ENCODE results near the gene PRPS2. TPM values are rescaled to one million over a fixed set of nuclear protein-coding genes. Genes with fewer than 3 reads are reported as not detected.

Gene PRPS2
- polyA plus RNA-seq, 1 donor from 2014 or later: 4.7 TPM

DNA sequence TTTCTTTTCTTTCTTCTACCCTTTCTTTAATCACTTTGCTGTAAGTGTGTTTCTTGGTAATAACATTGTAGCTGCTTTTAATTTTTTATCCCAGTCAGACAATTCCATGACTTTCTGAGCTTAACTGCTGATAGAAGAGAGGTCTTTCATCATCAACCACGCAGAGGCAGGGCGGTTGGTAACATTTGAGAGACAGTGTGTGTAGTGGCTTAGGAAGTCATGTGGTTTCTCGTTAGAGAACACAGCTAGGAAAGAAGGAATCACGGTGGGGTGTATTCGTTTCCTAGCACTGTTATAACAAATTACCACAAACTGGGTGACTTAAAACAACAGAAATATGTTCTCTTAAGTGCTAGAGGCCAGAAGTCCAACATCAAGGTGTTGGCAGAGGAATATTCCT, 11.5 kb downstream of the PRPS2 start:
- Histone ChIP-seq H3K4me3 (ENCODE audit: low read length) (no peak overlapping the region), H3K4me2 (ENCODE audit: low read length) (no peak overlapping the region), H4K20me1 (ENCODE audit: insufficient read depth) (no peaks in the 10 kb centered on the region), H2AFZ (ENCODE audit: low read depth, low read length) (no peak overlapping the region), H3K9me3 (ENCODE audit: low read length) (no peaks in the 10 kb centered on the region), H3K27me3 (ENCODE audit: insufficient read depth, low read depth, low read length) (no peaks in the 10 kb centered on the region), H3K36me3 (ENCODE audit: insufficient read depth, low read length) (no peaks in the 10 kb centered on the region), H3K9me2 (ENCODE audit: insufficient read depth, low read length) (no peaks in the 10 kb centered on the region), H3K9ac (ENCODE audit: low read length) (no peak overlapping the region), H3K27ac (ENCODE audit: low read length) (no peak overlapping the region), H3K79me2 (replicated peaks; ENCODE audit: insufficient read depth, low read length) (no peaks in the 10 kb centered on the region), H3F3A (ENCODE audit: insufficient read depth, low read length, poor library complexity, severe bottlenecking) (no peaks in the 10 kb centered on the region)
- TF ChIP-seq, protein P1, sequence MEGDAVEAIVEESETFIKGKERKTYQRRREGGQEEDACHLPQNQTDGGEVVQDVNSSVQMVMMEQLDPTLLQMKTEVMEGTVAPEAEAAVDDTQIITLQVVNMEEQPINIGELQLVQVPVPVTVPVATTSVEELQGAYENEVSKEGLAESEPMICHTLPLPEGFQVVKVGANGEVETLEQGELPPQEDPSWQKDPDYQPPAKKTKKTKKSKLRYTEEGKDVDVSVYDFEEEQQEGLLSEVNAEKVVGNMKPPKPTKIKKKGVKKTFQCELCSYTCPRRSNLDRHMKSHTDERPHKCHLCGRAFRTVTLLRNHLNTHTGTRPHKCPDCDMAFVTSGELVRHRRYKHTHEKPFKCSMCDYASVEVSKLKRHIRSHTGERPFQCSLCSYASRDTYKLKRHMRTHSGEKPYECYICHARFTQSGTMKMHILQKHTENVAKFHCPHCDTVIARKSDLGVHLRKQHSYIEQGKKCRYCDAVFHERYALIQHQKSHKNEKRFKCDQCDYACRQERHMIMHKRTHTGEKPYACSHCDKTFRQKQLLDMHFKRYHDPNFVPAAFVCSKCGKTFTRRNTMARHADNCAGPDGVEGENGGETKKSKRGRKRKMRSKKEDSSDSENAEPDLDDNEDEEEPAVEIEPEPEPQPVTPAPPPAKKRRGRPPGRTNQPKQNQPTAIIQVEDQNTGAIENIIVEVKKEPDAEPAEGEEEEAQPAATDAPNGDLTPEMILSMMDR (IDR thresholded peaks at IDR 0.05; ENCODE audit: poor library complexity, severe bottlenecking): no peak
- TF ChIP-seq SMC3 (conservative IDR thresholded peaks at IDR 0.05; ENCODE audit: poor library complexity): no peak
- no peak for TF ChIP-seq POLR2AphosphoS5 (IDR thresholded peaks at IDR 0.05)
- TF ChIP-seq, protein P2, sequence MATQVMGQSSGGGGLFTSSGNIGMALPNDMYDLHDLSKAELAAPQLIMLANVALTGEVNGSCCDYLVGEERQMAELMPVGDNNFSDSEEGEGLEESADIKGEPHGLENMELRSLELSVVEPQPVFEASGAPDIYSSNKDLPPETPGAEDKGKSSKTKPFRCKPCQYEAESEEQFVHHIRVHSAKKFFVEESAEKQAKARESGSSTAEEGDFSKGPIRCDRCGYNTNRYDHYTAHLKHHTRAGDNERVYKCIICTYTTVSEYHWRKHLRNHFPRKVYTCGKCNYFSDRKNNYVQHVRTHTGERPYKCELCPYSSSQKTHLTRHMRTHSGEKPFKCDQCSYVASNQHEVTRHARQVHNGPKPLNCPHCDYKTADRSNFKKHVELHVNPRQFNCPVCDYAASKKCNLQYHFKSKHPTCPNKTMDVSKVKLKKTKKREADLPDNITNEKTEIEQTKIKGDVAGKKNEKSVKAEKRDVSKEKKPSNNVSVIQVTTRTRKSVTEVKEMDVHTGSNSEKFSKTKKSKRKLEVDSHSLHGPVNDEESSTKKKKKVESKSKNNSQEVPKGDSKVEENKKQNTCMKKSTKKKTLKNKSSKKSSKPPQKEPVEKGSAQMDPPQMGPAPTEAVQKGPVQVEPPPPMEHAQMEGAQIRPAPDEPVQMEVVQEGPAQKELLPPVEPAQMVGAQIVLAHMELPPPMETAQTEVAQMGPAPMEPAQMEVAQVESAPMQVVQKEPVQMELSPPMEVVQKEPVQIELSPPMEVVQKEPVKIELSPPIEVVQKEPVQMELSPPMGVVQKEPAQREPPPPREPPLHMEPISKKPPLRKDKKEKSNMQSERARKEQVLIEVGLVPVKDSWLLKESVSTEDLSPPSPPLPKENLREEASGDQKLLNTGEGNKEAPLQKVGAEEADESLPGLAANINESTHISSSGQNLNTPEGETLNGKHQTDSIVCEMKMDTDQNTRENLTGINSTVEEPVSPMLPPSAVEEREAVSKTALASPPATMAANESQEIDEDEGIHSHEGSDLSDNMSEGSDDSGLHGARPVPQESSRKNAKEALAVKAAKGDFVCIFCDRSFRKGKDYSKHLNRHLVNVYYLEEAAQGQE (IDR thresholded peaks at IDR 0.05; ENCODE audit: borderline replicate concordance): no peak
- TF ChIP-seq RAD21 (conservative IDR thresholded peaks at IDR 0.05): no peak
- no peak for TF ChIP-seq TAF1 (IDR thresholded peaks at IDR 0.05; ENCODE audit: low read depth)
- TF ChIP-seq MXI1 (conservative IDR thresholded peaks at IDR 0.05; ENCODE audit: poor library complexity, severe bottlenecking): no peak

DNA sequence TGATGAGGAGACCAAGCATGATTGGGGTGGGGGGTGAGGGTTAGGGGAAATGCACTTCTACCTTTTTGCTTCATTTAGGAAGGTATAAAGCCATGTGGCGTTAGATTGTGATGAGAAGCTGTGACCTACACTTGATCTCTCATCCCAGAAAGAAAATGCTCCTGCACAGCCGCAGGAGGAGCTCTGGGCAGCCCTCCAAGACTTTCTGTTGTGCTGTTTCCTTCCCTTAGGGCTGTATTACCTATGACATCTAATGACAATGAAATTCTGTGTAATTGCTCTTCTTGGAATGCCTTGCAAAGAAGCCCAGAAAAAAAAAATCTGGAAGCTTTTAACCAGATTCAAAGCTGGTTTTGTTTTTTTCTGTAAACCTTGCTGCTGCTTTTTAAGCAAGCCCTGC, 13.4 kb downstream of the PRPS2 start:
- H2AFZ ChIP-seq (ENCODE audit: low read depth, low read length): no peak overlapping the region
- H3K4me3 ChIP-seq (ENCODE audit: low read length): no peak overlapping the region
- no peak overlapping the region for H3K9ac ChIP-seq (ENCODE audit: low read length)
- no peaks in the 10 kb centered on the region for H3K9me3 ChIP-seq (ENCODE audit: low read length)
- H3K27ac ChIP-seq (ENCODE audit: low read length): no peak overlapping the region
- H3K4me2 ChIP-seq (ENCODE audit: low read length): no peak overlapping the region
- H4K20me1 ChIP-seq (ENCODE audit: insufficient read depth): no peaks in the 10 kb centered on the region
- H3K36me3 ChIP-seq (ENCODE audit: insufficient read depth, low read length): no peaks in the 10 kb centered on the region
- no peaks in the 10 kb centered on the region for H3K9me2 ChIP-seq (ENCODE audit: insufficient read depth, low read length)
- no peaks in the 10 kb centered on the region for H3K79me2 ChIP-seq (replicated peaks; ENCODE audit: insufficient read depth, low read length)
- no peaks in the 10 kb centered on the region for H3K27me3 ChIP-seq (ENCODE audit: insufficient read depth, low read depth, low read length)
- TF ChIP-seq EP300 (conservative IDR thresholded peaks at IDR 0.05; ENCODE audit: poor library complexity, severe bottlenecking): no peak
- TF ChIP-seq, protein P1 (IDR thresholded peaks at IDR 0.05; ENCODE audit: poor library complexity, severe bottlenecking): no peak
- TF ChIP-seq EZH2 (IDR thresholded peaks at IDR 0.05; ENCODE audit: borderline replicate concordance, insufficient read depth, low read length, poor library complexity, severe bottlenecking): no peak
- no peak for TF ChIP-seq TAF1 (IDR thresholded peaks at IDR 0.05; ENCODE audit: low read depth)
- TF ChIP-seq, protein P2 (IDR thresholded peaks at IDR 0.05; ENCODE audit: borderline replicate concordance): no peak
- TF ChIP-seq SMC3 (conservative IDR thresholded peaks at IDR 0.05; ENCODE audit: poor library complexity): no peak
- TF ChIP-seq MXI1 (conservative IDR thresholded peaks at IDR 0.05; ENCODE audit: poor library complexity, severe bottlenecking): no peak
- no peak for TF ChIP-seq RAD21 (conservative IDR thresholded peaks at IDR 0.05)
- no peak for TF ChIP-seq POLR2AphosphoS5 (IDR thresholded peaks at IDR 0.05)
- no peaks in the 10 kb centered on the region for H3F3A ChIP-seq (ENCODE audit: insufficient read depth, low read length, poor library complexity, severe bottlenecking)
